ENCODE data around the gene AFM.

DNA sequence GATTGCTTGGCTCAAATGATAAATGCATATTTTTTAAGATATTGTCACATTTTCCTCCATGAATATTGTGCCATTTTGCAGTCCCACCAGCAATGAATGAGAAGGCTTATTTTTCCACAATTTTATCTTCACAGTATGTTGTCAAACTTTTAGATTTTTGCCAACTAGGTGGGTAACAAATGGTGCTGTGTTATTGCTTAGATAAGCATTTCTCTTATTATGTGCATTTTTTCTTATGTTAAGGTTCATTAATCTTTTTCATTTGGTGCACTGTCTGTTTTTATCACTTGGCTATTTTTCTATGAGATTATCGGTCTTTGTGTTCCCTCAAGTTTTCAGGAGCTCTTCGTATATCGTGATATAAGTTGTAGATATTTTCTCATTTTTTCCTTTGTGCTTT is 13.4 kb upstream of the AFM start:
- TF ChIP-seq EZH2 (IDR thresholded peaks at IDR 0.05) (no peak), POLR2A (IDR thresholded peaks at IDR 0.05; ENCODE audit: borderline replicate concordance, extremely low read depth, insufficient read depth, insufficient read length) (no peak), ZFX (IDR thresholded peaks at IDR 0.05) (no peak), ZNF274 (IDR thresholded peaks at IDR 0.05; ENCODE audit: low read depth, low read length) (no peak), EGR1 (IDR thresholded peaks at IDR 0.05; ENCODE audit: low read depth) (no peak)
- TF ChIP-seq, protein P1, sequence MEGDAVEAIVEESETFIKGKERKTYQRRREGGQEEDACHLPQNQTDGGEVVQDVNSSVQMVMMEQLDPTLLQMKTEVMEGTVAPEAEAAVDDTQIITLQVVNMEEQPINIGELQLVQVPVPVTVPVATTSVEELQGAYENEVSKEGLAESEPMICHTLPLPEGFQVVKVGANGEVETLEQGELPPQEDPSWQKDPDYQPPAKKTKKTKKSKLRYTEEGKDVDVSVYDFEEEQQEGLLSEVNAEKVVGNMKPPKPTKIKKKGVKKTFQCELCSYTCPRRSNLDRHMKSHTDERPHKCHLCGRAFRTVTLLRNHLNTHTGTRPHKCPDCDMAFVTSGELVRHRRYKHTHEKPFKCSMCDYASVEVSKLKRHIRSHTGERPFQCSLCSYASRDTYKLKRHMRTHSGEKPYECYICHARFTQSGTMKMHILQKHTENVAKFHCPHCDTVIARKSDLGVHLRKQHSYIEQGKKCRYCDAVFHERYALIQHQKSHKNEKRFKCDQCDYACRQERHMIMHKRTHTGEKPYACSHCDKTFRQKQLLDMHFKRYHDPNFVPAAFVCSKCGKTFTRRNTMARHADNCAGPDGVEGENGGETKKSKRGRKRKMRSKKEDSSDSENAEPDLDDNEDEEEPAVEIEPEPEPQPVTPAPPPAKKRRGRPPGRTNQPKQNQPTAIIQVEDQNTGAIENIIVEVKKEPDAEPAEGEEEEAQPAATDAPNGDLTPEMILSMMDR (IDR thresholded peaks at IDR 0.05 in 2 of 3, conservative IDR thresholded peaks at IDR 0.05 in 1 of 3; ENCODE audit: borderline replicate concordance in 1 of 3, insufficient read depth in 1 of 3, low read depth in 2 of 3, low read length in 2 of 3), result no peak
- TF ChIP-seq, protein P2, sequence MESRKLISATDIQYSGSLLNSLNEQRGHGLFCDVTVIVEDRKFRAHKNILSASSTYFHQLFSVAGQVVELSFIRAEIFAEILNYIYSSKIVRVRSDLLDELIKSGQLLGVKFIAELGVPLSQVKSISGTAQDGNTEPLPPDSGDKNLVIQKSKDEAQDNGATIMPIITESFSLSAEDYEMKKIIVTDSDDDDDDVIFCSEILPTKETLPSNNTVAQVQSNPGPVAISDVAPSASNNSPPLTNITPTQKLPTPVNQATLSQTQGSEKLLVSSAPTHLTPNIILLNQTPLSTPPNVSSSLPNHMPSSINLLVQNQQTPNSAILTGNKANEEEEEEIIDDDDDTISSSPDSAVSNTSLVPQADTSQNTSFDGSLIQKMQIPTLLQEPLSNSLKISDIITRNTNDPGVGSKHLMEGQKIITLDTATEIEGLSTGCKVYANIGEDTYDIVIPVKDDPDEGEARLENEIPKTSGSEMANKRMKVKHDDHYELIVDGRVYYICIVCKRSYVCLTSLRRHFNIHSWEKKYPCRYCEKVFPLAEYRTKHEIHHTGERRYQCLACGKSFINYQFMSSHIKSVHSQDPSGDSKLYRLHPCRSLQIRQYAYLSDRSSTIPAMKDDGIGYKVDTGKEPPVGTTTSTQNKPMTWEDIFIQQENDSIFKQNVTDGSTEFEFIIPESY (IDR thresholded peaks at IDR 0.05; ENCODE audit: extremely low read depth, insufficient replicate concordance, low read length), result no peak

Data from HCT116 (cell line).